AG04450 (cell line): ENCODE results near the gene RELA. TPM values are rescaled to one million over a fixed set of nuclear protein-coding genes. Genes with fewer than 3 reads are reported as not detected.

Experiments
- CTCF ChIA-PET: fragments of 300-600, 350-600 bp; formaldehyde crosslinking; extraction: SDS; loops from one replicate; lab custom pipeline; 2022; ENCODE audit warnings: antibody characterized with exemption, inconsistent platforms; lab: Charles Lee
- POLR2A ChIA-PET: fragments of 350-600 bp; formaldehyde crosslinking; extraction: SDS; loops from one replicate; lab custom pipeline; 2021; ENCODE audit warnings: antibody characterized with exemption, inconsistent platforms; lab: Yijun Ruan, JAX
- DNase-seq: peaks from one replicate; pipeline ENCODE4 v3.0.0-alpha.2; 2011; ENCODE audit warnings: low read depth, low spot score
- H3K27ac ChIP-seq: one replicate; pipeline ENCODE4 v1.5.1; 2012; ENCODE audit warnings: low read depth, low read length, control low read depth
- H3K27me3 ChIP-seq: one replicate; pipeline ENCODE4 v1.6.0; 2012; ENCODE audit warnings: low read length; ENCODE audit not compliant: control insufficient read depth, insufficient read depth
- H3K4me3 ChIP-seq: 2 replicates; pipeline ENCODE4 v1.5.1; 2011; ENCODE audit warnings: mild to moderate bottlenecking, low read depth, low read length, control low read depth
- H3K9me3 ChIP-seq: 2 replicates; pipeline ENCODE4 v1.5.1; 2012; ENCODE audit warnings: low read length; ENCODE audit not compliant: control insufficient read depth, insufficient read depth
- polyA plus RNA-seq: library from polyadenylated mRNA; depleted of rRNA; stranded (reverse); fragments of >200 nt; gene quantifications from 2 replicates; pipeline ENCODE4 v1.2.3, GENCODE V29; 2011
- TF ChIP-seq, protein P1 (sequence below): IDR thresholded peaks from 2 replicates; pipeline ENCODE4 v1.5.1; 2011; ENCODE audit warnings: low read depth, low read length, control low read depth, inconsistent platforms

The RELA gene
- polyA plus RNA-seq, 1 experiment, result 23.4 TPM

DNA sequence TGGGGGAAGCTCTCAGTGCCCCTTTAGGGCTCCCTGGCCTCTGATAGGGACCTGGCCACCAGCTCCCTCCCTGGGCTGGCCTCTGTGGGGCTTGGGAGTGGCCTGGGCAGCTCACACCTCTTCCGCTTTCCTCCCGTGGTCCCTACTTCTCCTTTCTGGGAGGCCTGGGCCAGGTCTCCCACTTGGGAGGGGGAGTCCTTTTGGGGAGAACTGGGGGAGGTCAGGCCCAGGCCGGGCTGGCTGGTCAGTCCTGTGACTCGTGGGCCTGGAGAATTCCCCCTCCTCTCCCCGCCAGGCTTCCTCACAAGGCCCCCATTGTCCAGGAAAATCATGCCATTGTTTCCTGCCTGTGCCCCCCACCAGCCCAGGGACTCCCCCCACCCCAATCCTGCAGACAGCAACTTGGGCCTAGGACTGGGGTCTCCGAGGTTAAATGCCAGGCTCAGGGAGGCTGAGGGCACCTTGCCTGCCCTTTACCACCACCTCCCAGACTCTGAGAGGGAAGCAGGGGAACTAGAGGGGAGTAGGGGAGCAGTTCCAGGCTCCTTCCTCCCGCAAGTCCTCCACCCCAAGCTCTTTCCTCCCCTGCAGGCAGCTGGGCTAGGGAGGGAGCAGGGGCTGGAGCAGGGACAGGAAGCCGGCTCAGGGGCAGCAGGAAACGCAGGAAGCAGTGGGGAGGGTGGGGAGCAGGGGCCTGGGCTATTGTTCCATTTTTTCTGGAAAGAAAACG lies 51.5 kb downstream of the RELA start:
- no peak for DNase-seq
- CTCF ChIA-PET, result no interaction called here
- no peaks in the 10 kb centered on the region for H3K27me3 ChIP-seq
- POLR2A ChIA-PET, result no interaction called here
- TF ChIP-seq, protein P1, sequence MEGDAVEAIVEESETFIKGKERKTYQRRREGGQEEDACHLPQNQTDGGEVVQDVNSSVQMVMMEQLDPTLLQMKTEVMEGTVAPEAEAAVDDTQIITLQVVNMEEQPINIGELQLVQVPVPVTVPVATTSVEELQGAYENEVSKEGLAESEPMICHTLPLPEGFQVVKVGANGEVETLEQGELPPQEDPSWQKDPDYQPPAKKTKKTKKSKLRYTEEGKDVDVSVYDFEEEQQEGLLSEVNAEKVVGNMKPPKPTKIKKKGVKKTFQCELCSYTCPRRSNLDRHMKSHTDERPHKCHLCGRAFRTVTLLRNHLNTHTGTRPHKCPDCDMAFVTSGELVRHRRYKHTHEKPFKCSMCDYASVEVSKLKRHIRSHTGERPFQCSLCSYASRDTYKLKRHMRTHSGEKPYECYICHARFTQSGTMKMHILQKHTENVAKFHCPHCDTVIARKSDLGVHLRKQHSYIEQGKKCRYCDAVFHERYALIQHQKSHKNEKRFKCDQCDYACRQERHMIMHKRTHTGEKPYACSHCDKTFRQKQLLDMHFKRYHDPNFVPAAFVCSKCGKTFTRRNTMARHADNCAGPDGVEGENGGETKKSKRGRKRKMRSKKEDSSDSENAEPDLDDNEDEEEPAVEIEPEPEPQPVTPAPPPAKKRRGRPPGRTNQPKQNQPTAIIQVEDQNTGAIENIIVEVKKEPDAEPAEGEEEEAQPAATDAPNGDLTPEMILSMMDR, result no peak
- H3K9me3 ChIP-seq, result no peaks in the 10 kb centered on the region; the same call in 1 of the 2 replicates
- H3K27ac ChIP-seq, result peak overlapping the region; percentile 31
- peak overlapping the region; percentile 93 for H3K4me3 ChIP-seq

DNA sequence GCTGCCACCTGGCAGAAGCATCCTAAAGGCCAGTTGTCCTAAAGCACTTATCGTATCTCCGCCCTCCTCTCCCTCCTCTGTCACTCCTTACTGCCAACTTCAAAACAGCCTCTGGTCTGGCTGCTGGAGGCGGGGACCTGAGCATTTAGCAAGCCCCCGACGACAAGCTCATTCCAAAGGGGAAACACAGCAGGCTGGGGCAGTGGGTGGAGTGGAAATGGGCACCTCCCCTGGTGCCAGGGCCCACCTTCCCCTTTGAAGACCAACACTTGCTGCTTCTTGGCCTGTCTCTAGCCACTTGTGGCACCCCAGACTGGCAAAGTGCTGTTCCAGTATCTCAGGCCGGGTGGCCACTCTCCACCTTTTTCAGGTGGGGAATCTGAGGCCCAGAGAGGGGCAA lies 52.3 kb downstream of the RELA start:
- Histone ChIP-seq H3K9me3 (no peaks in the 10 kb centered on the region; the same call in 1 of the 2 replicates), H3K4me3 (peak overlapping the region; percentile 7; the same call in 1 of the 2 replicates), H3K27ac (no peak overlapping the region), H3K27me3 (no peaks in the 10 kb centered on the region)
- POLR2A ChIA-PET, result no interaction called here
- no peak for DNase-seq
- TF ChIP-seq, protein P1, result no peak
- CTCF ChIA-PET, result no interaction called here

DNA sequence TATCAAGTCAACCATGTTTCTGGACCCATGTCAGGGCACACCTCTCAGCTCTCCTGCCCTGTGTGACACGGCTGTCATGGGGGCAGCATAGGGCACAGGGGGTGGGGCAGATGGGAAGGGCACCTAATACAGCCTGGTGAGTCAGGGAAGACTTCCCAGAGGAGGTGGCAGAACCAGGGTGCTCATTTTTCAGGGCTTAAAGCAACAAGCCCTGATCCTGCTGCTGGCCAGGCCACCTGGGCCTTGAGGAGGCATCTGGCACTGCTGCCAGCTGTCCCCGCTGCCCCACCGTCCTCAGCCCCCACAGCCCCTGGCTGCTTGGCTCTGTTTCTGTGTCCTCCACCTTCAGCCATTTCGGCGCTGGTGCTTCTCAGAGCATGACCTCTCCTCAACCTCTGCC lies 53.1 kb downstream of the RELA start:
- TF ChIP-seq, protein P1, result no peak
- Histone ChIP-seq H3K27me3 (no peaks in the 10 kb centered on the region), H3K27ac (no peak overlapping the region), H3K4me3 (no peak overlapping the region), H3K9me3 (no peaks in the 10 kb centered on the region; the same call in 1 of the 2 replicates)
- POLR2A ChIA-PET, result no interaction called here
- DNase-seq, result no peak
- CTCF ChIA-PET, result interaction anchor here (1.2 kb wide), 1 partner anchor 16 kb away, joined by 6 read pairs; no protein-coding TSS in a partner anchor

DNA sequence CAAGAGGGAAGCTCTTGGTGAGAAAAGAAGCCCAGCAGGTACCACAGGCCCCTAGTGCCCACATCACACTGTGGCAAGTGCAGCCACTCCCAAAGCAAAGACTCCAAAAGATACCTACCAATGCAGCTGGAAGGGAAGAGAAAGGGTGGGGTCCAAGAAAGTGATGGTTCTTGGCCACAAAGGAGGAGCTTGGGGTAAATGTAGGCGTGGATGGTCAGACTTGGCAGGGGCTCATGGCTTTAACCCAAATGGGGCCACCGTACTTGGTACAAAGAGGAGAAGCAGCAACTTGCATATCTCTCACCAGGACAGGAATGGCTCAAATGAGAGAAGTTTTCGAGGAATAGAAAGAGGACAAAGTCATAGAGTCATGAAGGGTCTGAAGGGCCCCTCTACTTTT lies 53.5 kb downstream of the RELA start:
- no peak for DNase-seq
- POLR2A ChIA-PET, result no interaction called here

More for the DNA sequence above, 53.5 kb downstream of the RELA start:
- CTCF ChIA-PET, result interaction anchor here (1.2 kb wide), 1 partner anchor 15 kb away, joined by 6 read pairs; no protein-coding TSS in a partner anchor
- Histone ChIP-seq H3K4me3 (no peak overlapping the region), H3K9me3 (no peaks in the 10 kb centered on the region; the same call in 1 of the 2 replicates), H3K27me3 (no peaks in the 10 kb centered on the region), H3K27ac (no peak overlapping the region)
- TF ChIP-seq, protein P1, result no peak
